Neural progenitor cell (in vitro differentiated cells): ENCODE measurements around the gene DTNBP1. TPM values are rescaled to one million over a fixed set of nuclear protein-coding genes. Genes with fewer than 3 reads are reported as not detected.

Experiments
- DNase-seq: peaks from one replicate; pipeline ENCODE4 v3.0.0-alpha.2; 2016; ENCODE audit warnings: low spot score
- H2AFZ ChIP-seq: fragments of 200-600 bp; sonication (generic); replicated peaks from 2 replicates; pipeline ENCODE4 v1.6.1; 2016; ENCODE audit warnings: antibody characterized with exemption
- H3F3A ChIP-seq: fragments of 200-600 bp; sonication (generic); 2 replicates; pipeline ENCODE4 v1.6.1; 2016; ENCODE audit warnings: antibody characterized with exemption, low read depth
- H3K27ac ChIP-seq: fragments of 200-600 bp; sonication (generic); 2 replicates; pipeline ENCODE4 v1.5.1; 2016; ENCODE audit warnings: mild to moderate bottlenecking
- H3K27me3 ChIP-seq: fragments of 200-600 bp; sonication (generic); 2 replicates; pipeline ENCODE4 v1.6.1; 2016; ENCODE audit warnings: mild to moderate bottlenecking, moderate library complexity
- H3K36me3 ChIP-seq: fragments of 200-600 bp; sonication (generic); 2 replicates; pipeline ENCODE4 v1.5.1; 2016
- H3K4me1 ChIP-seq: fragments of 200-600 bp; sonication (generic); 2 replicates; pipeline ENCODE4 v1.6.1; 2016; ENCODE audit warnings: mixed run types
- H3K4me2 ChIP-seq: fragments of 200-600 bp; sonication (generic); 2 replicates; pipeline ENCODE4 v1.6.1; 2016
- H3K4me3 ChIP-seq: fragments of 200-600 bp; sonication (generic); 2 replicates; pipeline ENCODE4 v1.5.1; 2016
- H3K79me2 ChIP-seq: fragments of 200-600 bp; sonication (generic); 2 replicates; pipeline ENCODE4 v1.6.1; 2016; ENCODE audit warnings: low read depth
- H3K9ac ChIP-seq: fragments of 200-600 bp; sonication (generic); 2 replicates; pipeline ENCODE4 v1.6.1; 2016
- H3K9me3 ChIP-seq: fragments of 200-600 bp; sonication (generic); 2 replicates; pipeline ENCODE4 v1.5.1; 2016; ENCODE audit warnings: low read depth
- H4K20me1 ChIP-seq: fragments of 200-600 bp; sonication (generic); 2 replicates; pipeline ENCODE4 v1.6.1; 2016; ENCODE audit warnings: low read depth
- H3K27ac Mint-ChIP-seq: 3 replicates; pipeline ENCODE4 v1.8.0; 2021; ENCODE audit warnings: mixed read lengths
- H3K27me3 Mint-ChIP-seq: 2 replicates; pipeline ENCODE4 v1.8.0; 2022; ENCODE audit warnings: low read depth, mild to moderate bottlenecking, inconsistent platforms, moderate library complexity, mixed read lengths; ENCODE audit not compliant: insufficient read depth
- H3K36me3 Mint-ChIP-seq: 3 replicates; pipeline ENCODE4 v1.8.0; 2021; ENCODE audit warnings: mixed read lengths
- H3K4me1 Mint-ChIP-seq: 3 replicates; pipeline ENCODE4 v1.8.0; 2021; ENCODE audit warnings: mixed read lengths
- H3K4me3 Mint-ChIP-seq: 3 replicates; pipeline ENCODE4 v1.8.0; 2021; ENCODE audit warnings: mild to moderate bottlenecking, moderate library complexity, mixed read lengths
- H3K9me3 Mint-ChIP-seq: 3 replicates; pipeline ENCODE4 v1.8.0; 2020; ENCODE audit warnings: mixed read lengths
- EZH2 ChIP-seq: fragments of 200-600 bp; sonication (generic); IDR thresholded peaks from 2 replicates; pipeline ENCODE4 v1.6.1; 2017; ENCODE audit warnings: antibody characterized with exemption, mild to moderate bottlenecking, moderate library complexity
- EZH2phosphoT487 ChIP-seq: fragments of 200-600 bp; sonication (generic); IDR thresholded peaks from 2 replicates; pipeline ENCODE4 v1.6.1; 2017; ENCODE audit warnings: antibody characterized with exemption
- total RNA-seq: library from RNA; depleted of rRNA; stranded (reverse); fragments of >200 nt; gene quantifications from 2 replicates; pipeline ENCODE4 v1.2.3, GENCODE V29; 2015; ENCODE audit warnings: low replicate concordance
- TF ChIP-seq, protein P1 (sequence below): fragments of 200-600 bp; sonication (generic); IDR thresholded peaks from 2 replicates; pipeline ENCODE4 v1.5.1; 2017; ENCODE audit warnings: antibody characterized with exemption, mild to moderate bottlenecking

Gene DTNBP1
- total RNA-seq, 1 donor from 2014 or later, result 4.5 TPM

DNA sequence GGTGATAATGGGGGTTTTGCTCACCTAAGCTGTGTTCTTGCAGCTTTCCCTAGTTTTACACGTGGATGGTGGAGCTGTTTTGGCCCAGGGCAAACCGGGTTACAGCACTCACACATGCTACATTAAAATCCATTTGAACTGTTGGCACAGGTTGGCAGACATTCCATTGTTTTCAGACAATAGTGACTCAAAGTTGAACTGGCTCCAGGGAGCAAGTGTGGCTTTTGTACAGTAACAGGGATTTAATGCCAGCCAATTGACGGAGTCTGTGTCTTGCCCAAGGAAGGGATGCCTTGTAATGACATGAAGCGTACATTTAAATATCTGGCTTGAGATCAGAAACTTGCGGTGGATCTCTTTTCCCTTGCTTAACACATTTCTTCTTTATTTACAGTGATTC lies 183.1 kb downstream of the DTNBP1 start:
- H3K36me3 ChIP-seq, result peaks cover 3% of the 10 kb centered on the region
- no peaks in the 10 kb centered on the region for H3K9me3 ChIP-seq
- TF ChIP-seq EZH2phosphoT487 (no peak), EZH2 (no peak)
- TF ChIP-seq, protein P1, sequence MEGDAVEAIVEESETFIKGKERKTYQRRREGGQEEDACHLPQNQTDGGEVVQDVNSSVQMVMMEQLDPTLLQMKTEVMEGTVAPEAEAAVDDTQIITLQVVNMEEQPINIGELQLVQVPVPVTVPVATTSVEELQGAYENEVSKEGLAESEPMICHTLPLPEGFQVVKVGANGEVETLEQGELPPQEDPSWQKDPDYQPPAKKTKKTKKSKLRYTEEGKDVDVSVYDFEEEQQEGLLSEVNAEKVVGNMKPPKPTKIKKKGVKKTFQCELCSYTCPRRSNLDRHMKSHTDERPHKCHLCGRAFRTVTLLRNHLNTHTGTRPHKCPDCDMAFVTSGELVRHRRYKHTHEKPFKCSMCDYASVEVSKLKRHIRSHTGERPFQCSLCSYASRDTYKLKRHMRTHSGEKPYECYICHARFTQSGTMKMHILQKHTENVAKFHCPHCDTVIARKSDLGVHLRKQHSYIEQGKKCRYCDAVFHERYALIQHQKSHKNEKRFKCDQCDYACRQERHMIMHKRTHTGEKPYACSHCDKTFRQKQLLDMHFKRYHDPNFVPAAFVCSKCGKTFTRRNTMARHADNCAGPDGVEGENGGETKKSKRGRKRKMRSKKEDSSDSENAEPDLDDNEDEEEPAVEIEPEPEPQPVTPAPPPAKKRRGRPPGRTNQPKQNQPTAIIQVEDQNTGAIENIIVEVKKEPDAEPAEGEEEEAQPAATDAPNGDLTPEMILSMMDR, result no peak
- H3K4me3 ChIP-seq, result no peak overlapping the region
- H3F3A ChIP-seq, result no peaks in the 10 kb centered on the region
- H3K4me1 ChIP-seq, result peaks cover 11% of the 10 kb centered on the region
- no peak for DNase-seq
- Mint-ChIP-seq H3K36me3 (peaks cover 40% of the 10 kb centered on the region), H3K27me3 (peaks cover 2% of the 10 kb centered on the region), H3K27ac (no peak overlapping the region), H3K4me1 (peaks cover 20% of the 10 kb centered on the region), H3K4me3 (no peak overlapping the region), H3K9me3 (peaks cover 3% of the 10 kb centered on the region)
- H3K9ac ChIP-seq, result no peak overlapping the region
- H3K79me2 ChIP-seq, result peaks cover 91% of the 10 kb centered on the region
- peaks cover 33% of the 10 kb centered on the region for H4K20me1 ChIP-seq
- no peak overlapping the region for H3K27ac ChIP-seq
- H3K4me2 ChIP-seq, result no peak overlapping the region
- no peak overlapping the region for H2AFZ ChIP-seq
- no peaks in the 10 kb centered on the region for H3K27me3 ChIP-seq

DNA sequence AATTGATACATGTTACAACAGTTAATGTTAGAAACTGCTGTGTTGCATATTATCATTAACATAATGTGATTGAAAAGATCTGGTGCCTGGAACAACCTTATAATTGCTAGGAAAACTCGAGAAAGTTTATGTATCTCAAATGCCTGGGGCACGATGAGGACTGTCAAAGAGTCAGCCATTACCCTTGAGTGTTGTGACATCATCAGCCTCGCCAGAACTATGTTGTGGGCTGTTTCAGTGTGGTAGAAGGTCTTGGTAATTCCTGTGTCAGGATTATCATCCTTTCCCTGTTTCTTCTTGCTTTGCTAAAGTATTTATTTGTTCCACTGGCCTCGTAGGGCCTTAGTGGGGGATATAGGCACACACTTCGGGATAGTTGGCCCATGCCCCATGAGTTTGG lies 185.1 kb downstream of the DTNBP1 start:
- peaks cover 2% of the 10 kb centered on the region for H3K27me3 Mint-ChIP-seq
- H3K27ac Mint-ChIP-seq, result no peak overlapping the region
- Histone ChIP-seq H3F3A (no peaks in the 10 kb centered on the region), H3K27me3 (no peaks in the 10 kb centered on the region), H4K20me1 (peaks cover 31% of the 10 kb centered on the region), H2AFZ (no peak overlapping the region), H3K36me3 (peaks cover 3% of the 10 kb centered on the region), H3K4me1 (peaks cover 11% of the 10 kb centered on the region), H3K4me2 (no peak overlapping the region), H3K27ac (no peak overlapping the region), H3K4me3 (no peak overlapping the region), H3K9me3 (no peaks in the 10 kb centered on the region), H3K79me2 (peaks cover 88% of the 10 kb centered on the region), H3K9ac (no peak overlapping the region)
- H3K9me3 Mint-ChIP-seq, result peaks cover 3% of the 10 kb centered on the region
- no peak for TF ChIP-seq EZH2phosphoT487
- no peak for TF ChIP-seq EZH2
- TF ChIP-seq, protein P1, result no peak
- no peak overlapping the region for H3K4me3 Mint-ChIP-seq
- DNase-seq, result no peak
- H3K36me3 Mint-ChIP-seq, result peaks cover 44% of the 10 kb centered on the region
- peaks cover 13% of the 10 kb centered on the region for H3K4me1 Mint-ChIP-seq

DNA sequence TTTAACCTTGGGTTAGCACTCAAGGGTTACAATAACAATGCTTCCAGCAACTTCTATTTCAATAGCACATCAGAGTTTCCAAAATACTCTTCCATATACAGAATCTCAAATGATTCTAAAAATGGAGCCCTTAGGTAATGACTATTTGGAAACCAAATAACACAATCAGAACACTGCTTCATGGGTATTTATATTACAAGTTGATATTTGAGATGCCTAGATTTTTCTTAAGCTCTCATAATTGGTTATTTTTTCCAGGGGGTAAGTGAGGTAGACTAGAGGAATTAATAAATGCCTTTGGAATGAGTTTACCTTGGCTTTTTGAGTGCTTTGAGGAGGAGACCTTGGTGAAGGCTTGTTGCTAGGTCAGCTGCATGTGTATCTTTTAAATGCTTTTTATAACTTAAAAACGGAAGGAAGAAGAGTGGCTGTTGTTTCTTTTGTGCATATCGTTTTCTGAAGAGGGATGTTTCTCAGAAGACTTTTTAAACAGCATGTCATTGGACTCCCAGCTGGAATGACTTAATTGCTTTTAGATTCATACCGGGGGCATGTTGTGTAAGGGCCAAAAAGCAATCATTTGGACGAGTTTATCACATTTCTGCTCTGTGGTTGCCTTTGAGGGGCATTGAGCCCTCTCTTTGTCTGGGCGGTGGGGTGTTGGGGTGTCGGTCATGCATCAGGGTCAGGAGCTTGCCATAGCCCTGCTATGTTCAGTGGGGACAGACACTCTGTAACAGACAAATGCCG lies 186.0 kb downstream of the DTNBP1 start:
- no peaks in the 10 kb centered on the region for H3K9me3 ChIP-seq
- H3K79me2 ChIP-seq, result peaks cover 86% of the 10 kb centered on the region
- peaks cover 11% of the 10 kb centered on the region for H3K4me1 ChIP-seq
- no peak overlapping the region for H3K4me2 ChIP-seq
- no peak overlapping the region for H2AFZ ChIP-seq
- Mint-ChIP-seq H3K27ac (no peak overlapping the region), H3K27me3 (peaks cover 5% of the 10 kb centered on the region), H3K9me3 (peaks cover 3% of the 10 kb centered on the region), H3K36me3 (peaks cover 43% of the 10 kb centered on the region), H3K4me1 (peaks cover 13% of the 10 kb centered on the region), H3K4me3 (no peak overlapping the region)
- TF ChIP-seq, protein P1, result no peak
- TF ChIP-seq EZH2 (no peak), EZH2phosphoT487 (no peak)
- no peak overlapping the region for H3K4me3 ChIP-seq
- H3K27ac ChIP-seq, result no peak overlapping the region
- H3K9ac ChIP-seq, result no peak overlapping the region
- no peaks in the 10 kb centered on the region for H3F3A ChIP-seq
- peaks cover 31% of the 10 kb centered on the region for H4K20me1 ChIP-seq
- H3K36me3 ChIP-seq, result peaks cover 3% of the 10 kb centered on the region
- no peak for DNase-seq
- H3K27me3 ChIP-seq, result no peaks in the 10 kb centered on the region
